GM21786 (cell line): ENCODE measurements around the gene ZNF282.

Experiments
- ATAC-seq: cut with Tn5 transposase; IDR thresholded peaks from one replicate; pipeline ENCODE4 v1.9.1; 2021; ENCODE audit not compliant: unreplicated experiment

The ZNF282 gene

GRCh38 chr7:149188637-149189259 lies 6.6 kb upstream of the ZNF282 start:
- no peak for ATAC-seq

DNA sequence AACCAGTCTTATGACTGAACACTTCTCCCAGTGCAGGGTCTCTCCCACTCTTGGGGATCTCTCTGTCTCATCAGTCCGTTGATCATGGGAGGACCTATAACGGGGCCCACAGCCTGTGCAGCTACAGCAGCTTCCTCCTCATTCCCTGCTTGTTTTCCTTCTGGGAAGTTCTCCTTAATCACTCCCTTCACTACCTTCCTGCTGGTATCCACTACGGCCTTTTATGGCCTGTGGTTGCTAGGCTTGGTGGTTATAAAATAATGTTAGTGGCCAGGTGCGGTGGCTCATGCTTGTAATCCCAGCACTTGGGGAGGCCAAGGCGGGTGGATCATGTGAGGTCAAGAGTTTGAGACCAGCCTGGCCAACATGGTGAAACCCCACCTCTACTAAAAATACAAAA lies 3.5 kb upstream of the ZNF282 start:
- ATAC-seq, result no peak

DNA sequence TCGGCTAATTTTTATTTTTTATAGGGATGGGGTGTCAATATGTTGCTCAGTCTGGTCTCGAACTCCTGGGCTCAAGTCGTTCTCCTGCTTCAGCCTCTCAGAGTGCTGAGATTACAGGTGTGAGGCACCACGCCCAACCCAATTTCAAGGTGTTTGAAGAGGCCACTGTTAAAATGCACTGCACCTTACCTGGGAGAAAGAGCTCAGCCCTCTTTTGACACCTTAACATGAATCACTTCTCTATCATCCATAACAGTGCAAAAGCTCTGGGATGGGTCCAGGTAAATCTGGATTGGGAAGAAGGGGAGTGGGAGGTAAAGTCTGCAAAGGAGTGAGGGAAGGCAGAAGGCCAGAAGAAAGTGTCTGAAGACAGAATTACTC lies 557 bp upstream of the ZNF282 start:
- ATAC-seq, result no peak

- ATAC-seq, result peak; percentile 2
These were observed 882 bp downstream of the ZNF282 start for GRCh38 chr7:149196151-149196704.

DNA sequence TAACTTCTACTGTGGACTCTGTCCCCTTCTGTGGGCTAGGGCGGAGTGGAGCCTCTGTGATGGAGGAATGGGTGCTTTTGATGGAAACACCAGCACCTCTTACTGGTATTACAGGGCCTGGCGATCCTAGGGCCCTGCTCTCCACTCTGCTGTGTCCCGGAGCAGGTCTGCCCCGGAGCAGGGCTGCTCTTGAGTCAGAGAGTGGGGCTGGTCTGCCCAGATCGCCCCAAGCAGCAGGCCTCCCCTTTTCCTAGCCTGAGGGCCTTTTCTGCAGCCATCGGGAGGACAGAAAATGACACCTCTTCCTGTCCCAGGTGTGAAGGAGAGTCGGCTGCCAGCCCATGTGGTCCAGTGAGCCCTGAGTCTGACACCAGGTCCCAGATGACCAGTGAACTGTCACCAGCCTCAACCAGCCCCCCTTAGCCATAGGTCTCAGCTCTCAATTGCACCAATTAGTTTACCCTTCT lies 1.4 kb downstream of the ZNF282 start:
- no peak for ATAC-seq

DNA sequence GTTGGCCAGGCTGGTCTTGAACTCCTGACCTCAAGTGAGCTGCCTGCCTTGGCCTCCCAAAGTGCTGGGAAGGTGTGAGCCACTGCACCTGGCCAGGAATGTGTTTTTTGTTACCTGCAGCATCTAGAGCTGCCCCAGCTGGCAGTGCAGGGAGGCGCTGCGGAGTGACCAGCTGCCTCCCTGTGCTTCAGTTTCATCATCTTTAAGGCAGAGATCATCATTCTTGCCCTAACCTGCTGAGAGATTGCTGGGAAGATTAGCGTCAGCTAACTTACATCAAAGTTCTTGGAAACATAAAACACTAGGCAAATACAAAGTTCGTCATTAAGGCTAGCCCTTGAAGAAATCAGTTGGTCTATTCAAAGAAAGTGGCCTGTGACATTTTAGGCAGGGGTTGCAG lies 2.3 kb downstream of the ZNF282 start:
- no peak for ATAC-seq

- no peak for ATAC-seq
These were observed 2.9 kb downstream of the ZNF282 start for GRCh38 chr7:149198161-149198816.

DNA sequence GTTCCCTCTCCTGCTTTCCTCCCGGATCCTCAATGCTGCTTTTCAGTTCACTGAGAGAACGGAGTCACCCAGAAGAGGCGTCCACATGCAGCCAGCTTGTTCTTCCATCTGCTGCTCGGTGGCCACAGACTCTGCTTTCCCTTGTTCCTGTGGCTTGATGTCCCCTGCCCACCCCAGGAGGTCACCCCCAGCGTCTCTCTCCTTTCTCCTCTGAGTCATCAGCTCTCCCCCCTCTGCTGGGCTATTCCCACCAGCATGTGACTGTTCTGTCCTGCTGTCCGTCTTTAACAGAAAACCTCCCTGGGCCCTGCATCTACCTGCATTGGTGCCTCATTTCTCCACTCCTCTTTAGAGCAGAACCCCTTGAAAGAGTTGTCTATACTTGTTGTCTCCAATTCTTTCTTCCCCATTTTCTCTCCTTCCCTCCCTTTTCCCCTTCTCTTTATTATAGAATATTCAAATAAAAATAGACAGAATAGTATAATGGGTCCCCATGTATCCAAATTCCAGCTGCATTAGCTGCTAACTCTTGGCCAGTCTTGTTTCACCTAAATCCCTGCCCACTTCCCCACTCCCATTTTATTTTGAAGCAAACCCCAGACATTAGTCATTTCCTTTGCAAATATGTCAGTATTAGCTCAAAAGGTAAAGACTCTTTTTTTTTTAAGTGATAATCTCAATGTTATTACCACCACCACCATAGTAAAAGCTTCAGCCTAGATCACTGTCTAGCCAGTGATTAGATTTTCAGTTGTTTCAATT lies 4.1 kb downstream of the ZNF282 start:
- no peak for ATAC-seq

DNA sequence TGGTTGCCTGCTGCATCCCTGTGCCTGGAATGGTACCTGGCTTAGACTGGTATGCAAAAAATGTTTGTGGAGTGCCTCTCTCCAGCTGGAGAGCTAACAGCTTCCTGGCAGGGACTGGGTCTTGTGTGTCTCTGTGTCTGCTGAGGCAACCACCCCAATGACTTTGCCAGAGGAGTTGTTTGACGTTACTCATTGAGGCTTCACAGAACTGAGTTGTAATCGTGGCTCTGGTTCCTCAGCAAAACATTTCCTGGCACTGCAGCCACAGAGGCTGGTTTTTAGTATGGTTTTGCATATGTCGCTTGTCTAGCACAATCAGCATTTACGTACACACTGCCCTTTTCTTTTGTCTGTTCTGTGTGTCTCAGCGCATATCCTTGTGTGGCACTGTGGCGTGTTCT lies 7.5 kb downstream of the ZNF282 start:
- no peak for ATAC-seq

DNA sequence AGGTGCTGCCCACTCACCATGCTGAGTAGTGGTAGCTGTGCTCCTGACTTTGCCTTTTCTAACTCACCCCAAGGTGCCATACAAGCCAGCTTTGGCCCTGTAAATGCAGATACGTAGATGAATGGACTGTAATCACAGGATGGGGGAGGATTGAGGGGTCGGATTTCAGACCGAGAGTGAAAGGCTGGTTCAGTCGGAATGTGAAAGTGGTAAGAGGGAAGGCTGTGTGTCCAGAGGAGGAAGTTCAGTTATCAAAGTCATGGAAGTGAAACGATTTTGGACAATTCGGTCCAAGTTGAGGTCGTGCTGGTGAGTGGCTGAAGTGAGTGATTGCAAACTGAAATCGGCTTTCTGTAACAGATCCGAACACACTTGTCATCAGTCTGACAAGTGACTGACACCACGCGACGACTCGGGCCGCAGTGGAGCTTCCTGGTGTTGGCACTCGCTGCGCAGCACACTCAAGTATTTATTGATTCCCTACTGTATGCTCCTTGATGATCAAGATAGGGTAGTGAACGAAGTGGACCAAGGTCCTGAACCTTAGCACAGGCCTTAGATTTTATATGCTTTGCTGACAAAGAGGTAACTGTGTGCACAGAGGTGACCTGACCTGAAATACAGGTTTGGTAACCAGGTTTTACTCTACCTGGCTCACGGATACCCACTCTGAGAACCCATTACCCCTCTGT lies 10.5 kb downstream of the ZNF282 start:
- no peak for ATAC-seq

DNA sequence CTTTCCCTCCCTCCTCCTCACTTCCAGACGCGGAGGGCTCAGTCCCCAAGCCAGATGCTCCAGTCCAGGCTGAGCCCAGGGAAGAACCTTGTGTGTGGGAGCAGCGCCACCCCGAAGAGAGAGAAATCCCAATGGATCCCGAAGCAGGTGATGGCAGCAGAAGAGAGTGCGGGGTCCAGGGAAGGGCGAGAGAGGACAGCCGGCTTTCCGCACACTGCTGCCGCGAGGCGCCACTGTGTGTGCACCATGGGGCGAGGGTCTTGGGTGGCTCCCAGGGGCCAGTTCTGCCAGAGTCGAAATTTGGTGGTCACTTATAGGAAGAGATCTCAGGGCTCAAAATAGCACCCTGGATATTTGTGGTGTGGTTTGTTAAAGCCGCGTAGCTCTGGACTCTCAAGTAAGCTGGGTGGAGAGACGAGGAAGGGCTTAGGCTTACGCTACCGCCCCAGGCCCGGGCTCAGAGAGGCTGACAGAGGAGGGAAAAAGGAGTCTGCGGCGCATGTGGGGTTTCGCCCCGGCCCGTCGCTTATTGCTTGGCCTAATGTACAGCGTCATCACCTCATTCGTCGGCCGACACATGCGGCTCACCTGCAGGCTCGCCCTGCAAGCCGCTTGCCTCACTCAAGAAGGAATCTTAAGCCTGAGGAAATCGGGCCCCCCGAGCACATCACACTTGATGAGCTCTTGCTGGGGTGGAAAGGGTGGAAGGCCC lies 12.1 kb downstream of the ZNF282 start:
- ATAC-seq, result no peak

- ATAC-seq, result no peak
These were observed 14.3 kb downstream of the ZNF282 start for GRCh38 chr7:149209518-149210269.

- ATAC-seq, result no peak
These were observed 15.2 kb downstream of the ZNF282 start for GRCh38 chr7:149210551-149210950.

- no peak for ATAC-seq
These were observed 18.8 kb downstream of the ZNF282 start for GRCh38 chr7:149214020-149214720.

DNA sequence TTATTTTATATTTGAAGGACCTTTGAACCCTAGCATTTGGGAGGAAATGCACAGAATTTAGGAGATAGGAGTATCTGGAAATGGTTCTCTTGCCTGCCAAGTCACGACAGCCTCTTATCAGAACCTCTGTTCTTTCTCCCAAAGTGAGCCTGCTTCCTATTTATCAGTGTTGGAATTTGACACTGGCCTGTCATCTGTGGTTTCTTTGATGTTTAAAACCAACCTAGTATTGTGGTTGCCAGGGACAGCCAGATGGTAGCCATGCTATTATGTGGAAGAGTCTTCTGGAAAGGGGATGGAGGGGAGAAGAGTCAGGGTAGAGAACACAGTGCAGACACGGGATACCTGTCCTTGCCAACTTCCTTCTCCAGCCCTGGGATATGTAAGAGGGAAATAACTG lies 21.1 kb downstream of the ZNF282 start:
- ATAC-seq, result no peak

DNA sequence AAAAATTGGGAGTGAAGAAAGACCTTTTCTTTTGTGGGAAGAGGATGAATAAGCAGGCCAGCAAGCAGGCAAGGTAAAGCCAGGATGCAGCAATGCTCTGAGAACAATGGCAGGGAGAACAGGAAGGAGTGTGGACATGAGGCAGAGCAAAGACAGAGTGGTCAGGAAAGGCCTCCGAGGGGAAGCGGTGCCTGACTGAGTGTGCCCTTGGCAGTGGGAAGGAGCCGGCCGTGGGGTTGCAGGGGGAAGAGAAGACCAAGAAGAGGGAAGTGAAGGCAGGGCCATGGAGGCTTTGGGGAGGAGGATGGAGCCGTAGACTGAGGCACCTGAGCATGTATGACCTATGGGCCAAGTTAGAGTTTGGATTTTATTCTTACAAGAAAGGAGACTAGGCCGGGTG lies 22.2 kb downstream of the ZNF282 start:
- ATAC-seq, result no peak

DNA sequence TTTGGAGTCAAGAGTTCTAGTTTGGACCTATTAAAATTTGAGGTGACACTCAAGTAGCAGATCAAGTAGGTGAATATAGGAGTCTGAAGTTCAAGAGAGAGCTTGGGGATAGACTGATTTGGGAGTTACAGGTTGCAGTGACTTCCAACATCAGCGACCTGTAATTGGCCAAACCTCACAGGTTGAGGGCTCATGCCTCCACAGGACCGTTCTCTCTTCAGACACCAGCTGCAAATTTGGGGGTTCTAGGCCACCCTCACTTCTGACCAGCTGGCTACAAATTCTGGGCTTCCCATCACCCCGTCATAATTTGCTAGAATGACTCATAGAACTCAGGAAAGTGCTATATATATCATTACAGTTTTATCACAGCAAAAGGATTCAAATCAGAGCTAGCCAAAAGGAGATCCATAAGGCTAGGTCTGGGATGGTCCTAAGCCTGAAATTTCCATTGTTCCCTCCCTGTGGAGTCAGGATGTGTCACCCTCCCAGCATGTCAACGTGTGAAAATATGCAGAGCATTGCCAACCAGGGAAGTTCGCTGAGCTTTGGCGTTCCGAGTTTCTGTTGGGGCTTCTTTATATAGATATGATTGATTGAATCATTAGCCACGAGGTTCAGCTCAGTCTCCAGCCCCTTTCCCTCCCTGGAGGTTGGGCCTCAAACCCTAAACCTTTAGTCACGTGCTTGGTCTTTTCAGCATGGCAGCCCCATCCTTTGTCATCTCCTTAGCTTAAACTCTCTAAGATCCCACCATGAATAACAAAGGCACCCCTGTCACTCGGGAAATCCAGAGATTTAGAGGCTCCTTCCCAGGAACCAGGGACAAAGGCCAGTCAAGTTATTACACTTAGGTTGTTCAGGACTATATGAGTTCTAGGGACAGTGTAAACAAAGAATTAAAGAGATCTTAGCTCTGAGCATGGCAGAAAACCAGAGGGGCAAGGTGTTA lies 23.4 kb downstream of the ZNF282 start:
- no peak for ATAC-seq

DNA sequence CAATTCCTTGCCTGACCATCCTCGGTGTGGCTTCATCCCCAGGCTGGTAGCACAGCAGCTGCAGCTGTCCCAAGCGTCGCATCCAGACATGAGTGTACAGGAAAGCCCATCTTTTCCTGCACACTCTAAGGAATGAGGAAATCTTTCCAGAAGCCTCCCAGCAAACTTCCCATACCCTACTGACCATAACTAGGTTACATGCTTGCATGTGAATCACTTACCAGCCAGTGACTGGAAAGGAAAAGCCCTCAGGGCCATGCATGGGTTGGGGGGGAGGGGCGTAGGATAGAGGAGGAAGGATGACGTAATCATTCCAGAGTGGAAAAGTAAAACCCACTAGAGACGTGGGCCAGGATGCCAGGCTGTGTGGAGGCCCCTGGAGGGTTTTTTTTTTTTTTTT lies 25.2 kb downstream of the ZNF282 start:
- no peak for ATAC-seq
